Stimulated activated naive B cell treated with anti-CD40 and anti-IgM and Interleukin-4, amounts not matched to agents 10 μg/mL and 1 μg/mL and 100 μg/mL, for 72 hours (primary cell): ENCODE data around the gene IQSEC3.

ENCODE experiments used
- ATAC-seq, 2 donors: fragments of 150-1000 bp; cut with Tn5 transposase; replicated peaks; 2 replicates each; pipeline ENCODE4 v1.10.0; 2021; ENCODE audit warnings: moderate library complexity in 1 of 2
- DNase-seq: peaks from one replicate; pipeline ENCODE4 v3.0.0; 2021
- H3K27ac Mint-ChIP-seq: one replicate; pipeline ENCODE4 v1.8.0; 2022; ENCODE audit warnings: mild to moderate bottlenecking, mixed read lengths
- H3K27me3 Mint-ChIP-seq, 2 donors: one replicate each; pipeline ENCODE4 v1.8.0; 2022; ENCODE audit warnings: mixed read lengths in 2 of 2
- H3K36me3 Mint-ChIP-seq, 2 donors: one replicate each; pipeline ENCODE4 v1.8.0; 2022; ENCODE audit warnings: mixed read lengths in 2 of 2, mild to moderate bottlenecking in 1 of 2
- H3K4me1 Mint-ChIP-seq, 2 donors: one replicate each; pipeline ENCODE4 v1.8.0; 2022; ENCODE audit warnings: mixed read lengths in 2 of 2, mild to moderate bottlenecking in 1 of 2
- H3K4me3 Mint-ChIP-seq, 2 donors: one replicate each; pipeline ENCODE4 v1.8.0; 2022; ENCODE audit warnings: mild to moderate bottlenecking in 2 of 2, mixed read lengths in 2 of 2, moderate library complexity in 1 of 2
- H3K9me3 Mint-ChIP-seq, 2 donors: one replicate each; pipeline ENCODE4 v1.8.0; 2022; ENCODE audit warnings: mixed read lengths in 2 of 2, mild to moderate bottlenecking in 1 of 2

Gene IQSEC3

GRCh38 chr12:155646-156045 is 89.1 kb downstream of the IQSEC3 start:
- Mint-ChIP-seq H3K27ac (no peak overlapping the region), H3K9me3 (no peaks in the 10 kb centered on the region), H3K36me3 (no peaks in the 10 kb centered on the region), H3K4me3 (no peak overlapping the region), H3K27me3 (peaks cover 5 to 8% of the 10 kb centered on the region in 2 donors), H3K4me1 (peaks cover 3 to 4% of the 10 kb centered on the region in 2 donors)
- DNase-seq = no peak
- ATAC-seq = no peak

DNA sequence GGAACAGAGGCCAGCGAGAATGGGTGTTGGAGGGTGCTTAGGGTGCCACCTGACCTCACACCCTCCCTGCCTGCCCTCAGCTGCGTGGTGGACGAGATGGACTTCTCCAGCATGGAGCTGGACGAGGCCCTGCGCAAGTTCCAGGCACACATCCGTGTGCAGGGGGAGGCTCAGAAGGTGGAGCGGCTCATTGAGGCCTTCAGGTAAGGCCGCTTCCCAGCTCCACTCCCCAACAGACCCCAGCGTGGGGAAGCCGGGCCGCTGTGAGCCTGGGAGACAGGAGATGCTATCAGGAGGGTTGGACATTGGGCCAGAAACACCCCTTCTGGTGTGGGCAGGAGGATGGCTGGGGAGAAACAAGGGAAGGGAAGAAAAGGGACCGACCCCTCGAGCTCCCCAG is 90.4 kb downstream of the IQSEC3 start:
- no peak for ATAC-seq
- H3K4me1 Mint-ChIP-seq = peaks cover 3 to 4% of the 10 kb centered on the region in 2 donors
- H3K27ac Mint-ChIP-seq = no peak overlapping the region
- DNase-seq = no peak
- no peaks in the 10 kb centered on the region for H3K9me3 Mint-ChIP-seq
- H3K4me3 Mint-ChIP-seq = no peak overlapping the region
- no peaks in the 10 kb centered on the region for H3K36me3 Mint-ChIP-seq
- peaks cover 5 to 8% of the 10 kb centered on the region in 2 donors for H3K27me3 Mint-ChIP-seq

- ATAC-seq (no peak), DNase-seq (no peak)
- H3K27me3 Mint-ChIP-seq = peaks cover 3 to 5% of the 10 kb centered on the region in 2 donors
- H3K27ac Mint-ChIP-seq = no peak overlapping the region
- H3K36me3 Mint-ChIP-seq = no peaks in the 10 kb centered on the region
- peaks cover 3 to 4% of the 10 kb centered on the region in 2 donors for H3K4me1 Mint-ChIP-seq
- H3K4me3 Mint-ChIP-seq = no peak overlapping the region
- H3K9me3 Mint-ChIP-seq = no peaks in the 10 kb centered on the region
These were observed 91.1 kb downstream of the IQSEC3 start for GRCh38 chr12:157644-158043.

GRCh38 chr12:159156-159782 is 92.7 kb downstream of the IQSEC3 start:
- no peak overlapping the region for H3K27ac Mint-ChIP-seq
- no peaks in the 10 kb centered on the region for H3K36me3 Mint-ChIP-seq
- no peaks in the 10 kb centered on the region for H3K9me3 Mint-ChIP-seq
- H3K4me3 Mint-ChIP-seq = no peak overlapping the region
- ATAC-seq = no peak
- DNase-seq = no peak
- H3K27me3 Mint-ChIP-seq = peaks cover 0 to 7% of the 10 kb centered on the region in 2 donors
- no peaks in the 10 kb centered on the region for H3K4me1 Mint-ChIP-seq

- Mint-ChIP-seq H3K9me3 (no peaks in the 10 kb centered on the region), H3K4me3 (no peak overlapping the region), H3K36me3 (no peaks in the 10 kb centered on the region), H3K4me1 (no peaks in the 10 kb centered on the region), H3K27ac (no peak overlapping the region), H3K27me3 (peaks cover 0 to 4% of the 10 kb centered on the region in 2 donors)
- ATAC-seq (no peak), DNase-seq (no peak)
These were observed 94.3 kb downstream of the IQSEC3 start for GRCh38 chr12:160858-161257.

DNA sequence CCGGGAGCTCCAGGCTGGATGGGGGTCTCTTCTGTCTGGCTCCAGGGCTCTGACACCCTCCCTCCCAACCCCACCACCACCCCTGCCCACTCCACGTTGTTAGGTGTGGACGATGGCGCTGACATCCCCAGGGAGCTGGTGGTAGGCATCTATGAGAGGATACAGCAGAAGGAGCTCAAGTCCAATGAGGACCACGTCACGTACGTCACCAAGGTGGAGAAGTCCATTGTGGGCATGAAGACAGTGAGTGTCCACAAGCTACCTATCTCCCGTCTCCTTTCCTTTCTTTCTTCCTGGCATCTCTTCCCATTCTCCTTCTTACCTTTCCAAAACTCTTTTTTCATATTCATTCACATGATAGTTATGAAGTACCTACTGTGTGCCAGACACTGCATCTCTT is 95.3 kb downstream of the IQSEC3 start:
- H3K36me3 Mint-ChIP-seq = no peaks in the 10 kb centered on the region
- no peak overlapping the region for H3K27ac Mint-ChIP-seq
- H3K9me3 Mint-ChIP-seq = no peaks in the 10 kb centered on the region
- no peaks in the 10 kb centered on the region for H3K4me1 Mint-ChIP-seq
- H3K4me3 Mint-ChIP-seq = no peak overlapping the region
- peaks cover 4 to 5% of the 10 kb centered on the region in 2 donors for H3K27me3 Mint-ChIP-seq
- ATAC-seq (no peak), DNase-seq (no peak)

DNA sequence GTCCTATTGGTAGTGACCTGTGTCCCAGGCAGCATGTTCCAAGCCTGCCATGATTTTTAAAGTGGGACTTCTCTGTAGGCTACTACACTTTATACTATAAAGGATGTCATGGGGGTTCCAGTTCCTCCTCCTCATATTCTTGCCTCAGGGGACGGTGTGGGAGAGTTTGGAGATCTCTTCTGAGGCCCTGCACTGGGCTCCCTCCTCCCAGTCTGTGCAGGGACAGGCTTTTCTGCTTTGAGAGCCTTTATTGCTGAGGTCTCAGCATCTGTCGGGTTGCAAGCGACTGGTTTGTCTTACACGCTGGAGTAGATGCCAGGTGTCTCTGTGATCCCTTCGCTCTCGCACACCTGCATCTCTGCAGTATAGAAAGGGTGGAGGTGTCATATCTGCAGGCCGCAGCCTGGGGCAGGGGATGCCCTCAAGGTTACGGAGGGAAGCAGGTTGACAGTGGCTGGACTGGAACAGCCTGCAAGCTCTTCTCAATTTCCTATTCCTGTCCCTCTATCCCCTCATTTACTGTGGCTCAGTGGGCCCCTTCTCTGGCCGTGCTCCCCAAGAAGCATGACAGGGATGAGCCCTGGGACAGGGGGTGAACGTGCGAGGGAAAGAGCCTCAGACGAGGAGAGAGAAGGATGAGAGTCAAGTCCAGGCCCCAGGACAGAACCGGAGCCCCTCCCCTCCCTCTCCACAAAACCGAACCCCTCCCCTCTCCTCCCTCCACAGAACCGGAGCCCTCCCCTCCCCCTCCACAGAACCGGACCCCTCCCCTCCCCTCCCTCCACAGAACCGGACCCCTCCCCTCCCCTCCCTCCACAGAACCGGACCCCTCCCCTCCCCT is 96.1 kb downstream of the IQSEC3 start:
- Mint-ChIP-seq H3K4me3 (no peak overlapping the region), H3K27me3 (peaks cover 5 to 9% of the 10 kb centered on the region in 2 donors), H3K36me3 (no peaks in the 10 kb centered on the region), H3K27ac (no peak overlapping the region), H3K9me3 (no peaks in the 10 kb centered on the region), H3K4me1 (no peaks in the 10 kb centered on the region)
- DNase-seq (no peak), ATAC-seq (peak; percentile 23 to 36)

DNA sequence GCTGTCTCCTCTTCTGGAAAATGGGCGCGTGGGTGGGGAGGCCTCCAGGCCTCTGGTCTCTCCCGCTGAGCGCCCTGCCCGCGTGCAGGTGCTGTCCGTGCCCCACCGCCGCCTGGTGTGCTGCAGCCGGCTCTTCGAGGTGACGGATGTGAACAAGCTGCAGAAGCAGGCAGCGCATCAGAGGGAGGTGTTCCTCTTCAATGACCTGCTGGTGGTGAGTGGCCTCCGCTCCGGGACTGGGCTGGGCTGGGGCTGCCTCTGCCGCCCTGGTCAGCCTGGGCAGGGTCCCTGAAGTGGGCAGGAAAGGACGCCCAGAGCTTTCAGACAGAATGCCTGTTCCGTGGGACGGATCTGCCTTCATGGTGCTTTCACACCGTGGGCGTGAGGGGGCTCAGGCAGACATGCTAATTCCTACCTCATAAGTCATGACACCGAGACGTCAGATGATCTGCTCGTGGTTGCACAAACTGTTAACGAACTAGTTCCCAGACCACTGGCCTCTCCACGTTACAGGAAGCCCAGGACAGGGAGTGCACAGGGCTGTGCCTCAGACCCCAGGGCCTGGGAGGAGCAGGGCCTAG is 96.9 kb downstream of the IQSEC3 start:
- no peak overlapping the region for H3K27ac Mint-ChIP-seq
- no peaks in the 10 kb centered on the region for H3K9me3 Mint-ChIP-seq
- no peak for ATAC-seq
- no peak for DNase-seq
- H3K36me3 Mint-ChIP-seq = no peaks in the 10 kb centered on the region
- H3K4me1 Mint-ChIP-seq = no peaks in the 10 kb centered on the region
- H3K27me3 Mint-ChIP-seq = peaks cover 5 to 9% of the 10 kb centered on the region in 2 donors
- no peak overlapping the region for H3K4me3 Mint-ChIP-seq

- no peak overlapping the region for H3K4me3 Mint-ChIP-seq
- ATAC-seq (no peak), DNase-seq (no peak)
- no peaks in the 10 kb centered on the region for H3K9me3 Mint-ChIP-seq
- no peaks in the 10 kb centered on the region for H3K36me3 Mint-ChIP-seq
- H3K4me1 Mint-ChIP-seq = no peaks in the 10 kb centered on the region
- H3K27ac Mint-ChIP-seq = no peak overlapping the region
- H3K27me3 Mint-ChIP-seq = peaks cover 7 to 11% of the 10 kb centered on the region in 2 donors
These were observed 97.6 kb downstream of the IQSEC3 start for GRCh38 chr12:164207-164606.

DNA sequence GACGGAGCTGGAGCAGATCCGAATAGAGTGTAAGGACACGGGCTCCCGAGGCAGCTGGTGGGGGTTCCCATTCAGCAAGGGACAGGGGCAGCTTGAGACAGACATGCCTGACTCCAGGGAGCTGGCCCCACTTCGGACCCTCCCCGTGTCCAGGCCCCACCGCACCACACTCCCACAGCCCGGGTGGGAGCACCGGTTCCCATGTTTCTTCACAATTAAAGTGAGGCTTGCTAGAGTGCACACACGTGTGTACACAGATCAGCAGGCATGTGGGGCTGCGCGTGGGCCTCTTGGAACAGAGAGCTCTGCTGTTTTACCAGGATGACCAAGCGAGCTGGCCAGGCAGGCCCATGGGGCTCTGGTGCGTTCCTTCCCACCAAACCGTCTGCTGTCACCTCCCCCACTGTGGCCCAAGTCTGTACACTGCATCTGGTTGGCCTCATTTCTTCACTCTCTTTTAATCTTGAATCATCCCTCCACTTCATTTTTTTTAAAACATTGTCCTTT is 99.3 kb downstream of the IQSEC3 start:
- Mint-ChIP-seq H3K27me3 (peaks cover 21 to 22% of the 10 kb centered on the region in 2 donors), H3K9me3 (no peaks in the 10 kb centered on the region), H3K36me3 (no peaks in the 10 kb centered on the region), H3K4me3 (no peak overlapping the region), H3K27ac (no peak overlapping the region), H3K4me1 (no peaks in the 10 kb centered on the region)
- no peak for DNase-seq
- ATAC-seq = no peak

DNA sequence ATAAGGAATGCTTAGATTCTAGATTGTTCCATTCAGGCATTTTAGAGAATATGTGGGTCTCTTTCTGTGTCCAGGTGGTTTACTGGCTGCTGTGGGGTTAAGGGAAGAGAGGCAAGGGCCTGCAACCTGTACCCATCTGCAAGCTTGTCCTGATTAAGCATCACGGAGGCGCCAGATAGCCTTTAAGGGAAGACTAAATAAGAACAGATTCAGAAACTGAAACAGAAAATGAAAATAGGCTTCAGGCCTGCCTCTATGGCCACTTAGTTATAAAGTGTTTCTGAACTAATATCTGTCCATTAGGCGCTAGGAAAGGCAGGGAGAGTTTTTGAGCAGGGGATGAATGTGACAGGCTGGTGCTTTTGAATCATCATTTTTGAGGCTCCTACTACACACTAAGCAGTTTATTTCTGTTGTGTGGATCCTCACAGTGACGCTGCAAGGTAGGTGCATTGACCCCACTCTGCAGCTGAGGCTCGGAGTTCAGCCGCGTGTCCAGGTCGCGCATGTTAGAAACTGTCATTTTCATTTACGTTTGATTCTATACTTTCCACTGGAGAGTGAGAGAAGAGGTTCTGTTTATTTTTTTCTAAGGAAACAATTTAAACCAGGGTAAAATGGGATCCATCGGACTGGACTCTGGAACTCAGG is 100.0 kb downstream of the IQSEC3 start:
- H3K4me3 Mint-ChIP-seq = no peak overlapping the region
- ATAC-seq (no peak), DNase-seq (no peak)
- no peaks in the 10 kb centered on the region for H3K36me3 Mint-ChIP-seq
- no peaks in the 10 kb centered on the region for H3K4me1 Mint-ChIP-seq
- H3K27me3 Mint-ChIP-seq = peaks cover 27 to 28% of the 10 kb centered on the region in 2 donors
- H3K9me3 Mint-ChIP-seq = no peaks in the 10 kb centered on the region
- H3K27ac Mint-ChIP-seq = no peak overlapping the region

DNA sequence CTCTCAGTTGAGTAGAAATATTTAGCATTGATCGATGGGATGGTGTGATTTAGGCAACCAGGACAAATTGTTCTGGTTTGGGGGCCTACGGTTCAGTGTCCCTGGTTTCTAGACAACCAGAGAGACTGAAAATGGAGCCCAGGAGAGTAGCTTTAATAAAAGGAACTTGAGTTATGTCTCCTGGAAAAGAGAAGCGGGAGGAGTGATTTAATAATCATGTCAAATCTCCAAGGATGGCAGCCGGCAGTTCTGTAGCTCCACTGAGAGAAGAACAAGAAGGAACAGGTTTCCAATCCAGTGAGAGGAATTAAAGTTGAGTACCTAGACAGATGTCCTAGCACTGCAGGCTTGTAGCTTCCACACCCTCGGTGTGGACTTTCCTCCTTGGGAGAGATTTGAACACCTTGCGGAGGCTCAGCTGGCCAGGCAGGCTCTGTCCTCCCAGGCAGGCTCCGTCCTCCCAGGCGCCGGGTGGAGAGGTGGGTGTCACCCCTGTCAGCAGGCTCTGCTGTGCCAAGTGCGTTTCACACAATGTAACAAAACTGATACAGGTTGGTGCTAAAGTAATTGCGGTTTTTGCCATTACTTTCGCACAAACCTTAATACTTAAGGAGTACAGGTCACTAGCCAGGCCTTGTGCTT is 101.5 kb downstream of the IQSEC3 start:
- H3K36me3 Mint-ChIP-seq = no peaks in the 10 kb centered on the region
- no peak overlapping the region for H3K27ac Mint-ChIP-seq
- no peak for DNase-seq
- H3K4me1 Mint-ChIP-seq = no peaks in the 10 kb centered on the region
- H3K4me3 Mint-ChIP-seq = no peak overlapping the region
- H3K27me3 Mint-ChIP-seq = peaks cover 36 to 43% of the 10 kb centered on the region in 2 donors
- no peak for ATAC-seq
- no peaks in the 10 kb centered on the region for H3K9me3 Mint-ChIP-seq

DNA sequence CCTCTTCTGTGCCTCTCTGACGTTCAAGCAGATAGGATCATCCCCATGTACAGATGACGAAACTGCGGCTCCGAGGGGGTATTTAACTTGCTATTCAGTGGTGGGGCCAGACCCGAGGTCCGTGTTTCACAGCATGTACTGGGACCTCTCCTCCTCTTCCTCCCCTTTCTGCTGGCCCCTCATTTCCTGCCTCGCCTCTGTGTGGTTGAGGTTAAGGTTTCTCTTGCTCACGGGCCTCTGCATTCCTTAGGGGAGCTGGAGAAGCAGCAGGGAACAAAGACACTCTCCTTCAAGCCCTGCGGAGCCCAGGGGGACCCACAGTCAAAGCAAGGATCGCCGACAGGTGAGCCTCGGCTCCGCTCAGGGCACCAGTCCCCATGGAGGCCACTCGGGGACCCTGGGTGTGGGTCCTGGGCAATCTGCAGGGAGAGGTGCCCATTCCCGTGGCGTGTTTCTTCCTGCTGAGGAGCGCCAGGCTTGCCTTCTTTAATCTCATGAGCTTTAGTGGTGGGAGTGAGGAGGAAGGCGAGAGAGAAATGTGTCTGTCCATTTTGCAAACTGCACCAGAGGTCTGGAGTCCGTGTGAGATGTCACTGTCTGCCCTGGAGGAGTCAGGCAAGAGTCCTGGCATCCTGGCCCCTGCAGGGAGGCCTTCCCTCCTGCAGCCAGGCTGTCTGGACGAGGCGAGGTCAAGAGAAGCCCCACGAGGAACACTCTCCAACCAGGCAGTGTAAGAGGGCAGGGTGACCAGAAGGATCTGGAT is 102.4 kb downstream of the IQSEC3 start:
- Mint-ChIP-seq H3K4me3 (no peak overlapping the region), H3K27ac (no peak overlapping the region), H3K36me3 (no peaks in the 10 kb centered on the region), H3K9me3 (no peaks in the 10 kb centered on the region), H3K27me3 (peaks cover 41 to 51% of the 10 kb centered on the region in 2 donors), H3K4me1 (no peaks in the 10 kb centered on the region)
- DNase-seq (no peak), ATAC-seq (peak in 1 of 2 donors; percentile 14)
